BLaER1 (cell line): ENCODE measurements around the gene PITX1.

Experiments
- H3K27ac ChIP-seq: shearing (Covaris generic); formaldehyde crosslinking; 2 replicates; pipeline ENCODE4 v1.8.1; 2022
- H3K27me3 ChIP-seq: shearing (Covaris generic); formaldehyde crosslinking; 2 replicates; pipeline ENCODE4 v1.8.1; 2022
- H3K36me3 ChIP-seq: shearing (Covaris generic); formaldehyde crosslinking; 2 replicates; pipeline ENCODE4 v1.8.1; 2022
- H3K4me1 ChIP-seq: shearing (Covaris generic); formaldehyde crosslinking; 2 replicates; pipeline ENCODE4 v1.8.1; 2022
- H3K4me2 ChIP-seq: shearing (Covaris generic); formaldehyde crosslinking; 2 replicates; pipeline ENCODE4 v1.8.1; 2022
- H3K4me3 ChIP-seq: shearing (Covaris generic); formaldehyde crosslinking; 2 replicates; pipeline ENCODE4 v1.8.1; 2022
- H3K9ac ChIP-seq: shearing (Covaris generic); formaldehyde crosslinking; 2 replicates; pipeline ENCODE4 v1.8.1; 2022
- H3K9me3 ChIP-seq: shearing (Covaris generic); formaldehyde crosslinking; 2 replicates; pipeline ENCODE4 v1.8.1; 2022
- H4K20me1 ChIP-seq: shearing (Covaris generic); formaldehyde crosslinking; 2 replicates; pipeline ENCODE4 v1.8.1; 2022
- Cebpa-rat ChIP-seq: shearing (Covaris generic); IDR thresholded peaks from 2 replicates; pipeline ENCODE4 v1.8.1; 2022

Gene PITX1

DNA sequence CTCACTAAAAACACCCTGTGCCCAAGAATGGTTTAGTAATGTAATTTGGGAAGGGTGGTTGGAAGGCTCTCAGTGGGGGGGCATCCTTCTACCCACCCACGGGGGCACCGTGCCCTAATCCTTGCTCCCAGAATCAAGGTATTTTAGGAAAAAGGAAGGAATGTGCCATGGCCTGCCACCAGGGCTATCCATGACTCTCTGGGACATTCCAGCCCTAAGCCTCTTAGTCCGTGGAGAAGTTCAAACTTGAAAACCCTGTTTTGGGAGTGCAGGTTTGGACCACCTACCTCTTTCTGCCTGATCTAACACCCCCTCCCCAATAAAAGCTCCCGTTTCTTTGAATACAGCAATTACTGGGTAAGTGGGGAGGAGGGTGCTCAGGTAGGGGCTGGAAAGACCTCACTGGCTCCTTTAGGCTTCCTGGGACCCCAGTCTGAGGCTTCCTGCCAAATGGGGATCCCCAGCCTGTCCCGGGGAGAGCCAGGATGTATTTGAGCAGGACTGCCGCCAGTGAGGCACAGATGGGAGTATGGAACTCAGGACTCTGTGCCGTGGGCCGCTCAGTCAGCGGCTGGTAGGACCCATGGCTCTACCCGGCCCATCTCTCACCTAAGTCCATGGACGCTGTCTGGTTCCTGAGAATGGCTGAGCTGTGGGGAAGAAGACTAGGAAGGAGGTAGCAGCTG is 3.6 kb upstream of the PITX1 start:
- Histone ChIP-seq H3K9me3 (peaks cover 43% of the 10 kb centered on the region), H3K4me3 (no peak overlapping the region), H3K27me3 (peaks cover 99% of the 10 kb centered on the region), H3K36me3 (no peaks in the 10 kb centered on the region), H3K4me2 (no peak overlapping the region), H4K20me1 (peaks cover 85% of the 10 kb centered on the region), H3K4me1 (peaks cover 7% of the 10 kb centered on the region; the same call in 1 of the 2 replicates), H3K9ac (no peak overlapping the region), H3K27ac (no peak overlapping the region)
- no peak for TF ChIP-seq Cebpa-rat

DNA sequence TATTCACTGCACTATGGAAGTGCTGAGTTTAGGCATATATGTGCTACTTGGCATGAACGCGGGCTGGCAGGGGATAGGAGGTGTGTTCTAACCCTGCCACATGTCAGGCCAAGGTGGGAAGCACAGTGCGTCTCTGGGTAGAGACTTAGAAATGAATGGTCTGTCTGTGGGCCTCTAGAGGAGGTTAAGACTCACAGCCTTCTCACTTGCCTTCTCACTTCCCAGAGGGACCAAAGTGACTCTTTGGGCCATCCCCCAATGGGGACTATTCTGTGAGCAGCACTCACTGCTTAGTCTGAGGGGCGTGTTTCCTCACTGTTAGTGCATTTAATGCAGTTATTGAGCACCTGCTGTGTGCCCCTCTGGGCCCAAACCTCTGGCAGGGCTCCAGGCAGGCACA is 2.4 kb upstream of the PITX1 start:
- peaks cover 7% of the 10 kb centered on the region; the same call in 1 of the 2 replicates for H3K4me1 ChIP-seq
- H3K4me3 ChIP-seq, result no peak overlapping the region
- peaks cover 92% of the 10 kb centered on the region for H4K20me1 ChIP-seq
- no peaks in the 10 kb centered on the region for H3K36me3 ChIP-seq
- no peak overlapping the region for H3K9ac ChIP-seq
- peaks cover 99% of the 10 kb centered on the region for H3K27me3 ChIP-seq
- no peak for TF ChIP-seq Cebpa-rat
- H3K27ac ChIP-seq, result no peak overlapping the region
- H3K4me2 ChIP-seq, result no peak overlapping the region
- peaks cover 44% of the 10 kb centered on the region for H3K9me3 ChIP-seq

DNA sequence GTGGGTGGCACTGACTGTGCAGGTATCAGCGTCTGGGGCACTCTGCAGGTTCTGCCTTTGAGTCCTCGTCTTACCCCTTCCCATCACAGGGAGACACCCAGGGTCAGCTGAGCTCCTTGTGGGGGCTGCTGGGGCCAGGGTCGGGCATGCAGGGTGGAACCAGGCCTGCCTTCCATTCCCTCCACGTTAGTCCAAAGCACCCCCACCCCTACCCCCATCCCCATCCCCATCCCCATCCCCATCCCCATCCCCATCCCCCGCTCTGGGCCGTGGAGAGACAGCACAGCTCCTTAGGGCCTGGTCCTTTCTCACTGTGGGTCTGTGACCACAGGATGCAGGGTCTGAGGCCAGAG is 1.6 kb upstream of the PITX1 start:
- Histone ChIP-seq H3K9ac (no peak overlapping the region), H3K4me2 (no peak overlapping the region), H3K4me1 (peaks cover 7% of the 10 kb centered on the region; the same call in 1 of the 2 replicates), H3K9me3 (peaks cover 46% of the 10 kb centered on the region), H3K27ac (no peak overlapping the region), H3K27me3 (peaks cover 99% of the 10 kb centered on the region), H4K20me1 (peaks cover 94% of the 10 kb centered on the region), H3K36me3 (no peaks in the 10 kb centered on the region), H3K4me3 (no peak overlapping the region)
- TF ChIP-seq Cebpa-rat, result no peak

DNA sequence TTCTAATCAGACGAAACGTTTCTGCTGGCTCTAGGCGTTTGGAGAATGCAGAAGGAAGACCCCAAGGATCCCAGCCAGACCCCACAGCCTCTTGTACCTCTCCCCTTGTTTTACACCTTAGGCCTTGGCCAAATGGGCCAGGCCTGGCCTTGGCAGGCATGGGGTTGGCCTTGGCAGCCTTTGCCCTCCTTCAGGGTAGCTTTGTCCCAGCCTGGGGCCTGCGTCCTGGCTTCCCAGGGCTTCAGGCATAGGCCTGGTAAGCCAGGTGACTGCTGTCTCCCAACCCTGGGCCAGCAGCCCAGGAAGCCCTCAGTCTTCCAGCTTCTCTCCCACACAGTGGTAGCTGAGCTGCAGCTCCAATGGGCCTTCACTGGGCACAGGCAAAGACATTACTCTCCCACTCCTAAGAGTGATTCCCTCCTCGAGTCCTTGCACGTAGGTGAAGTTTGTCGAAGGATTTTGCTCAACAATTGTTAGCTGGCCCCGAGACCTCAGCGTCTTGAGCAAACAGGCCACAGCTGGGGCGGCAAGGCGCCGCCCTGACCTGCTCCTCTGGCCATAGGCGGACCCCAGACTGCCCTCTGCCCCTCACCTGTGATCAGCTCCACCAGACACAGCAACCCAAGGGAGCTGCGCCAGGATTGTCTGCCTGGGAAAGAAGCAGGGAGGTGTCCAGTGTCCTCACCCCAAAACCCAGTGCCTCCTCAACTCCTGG is 1.1 kb upstream of the PITX1 start:
- no peak for TF ChIP-seq Cebpa-rat
- no peak overlapping the region for H3K4me3 ChIP-seq
- H3K9me3 ChIP-seq, result peaks cover 46% of the 10 kb centered on the region
- H3K27ac ChIP-seq, result no peak overlapping the region
- peaks cover 94% of the 10 kb centered on the region for H4K20me1 ChIP-seq
- H3K36me3 ChIP-seq, result no peaks in the 10 kb centered on the region
- H3K4me2 ChIP-seq, result no peak overlapping the region
- no peak overlapping the region for H3K9ac ChIP-seq
- H3K4me1 ChIP-seq, result peaks cover 7% of the 10 kb centered on the region; the same call in 1 of the 2 replicates
- peaks cover 99% of the 10 kb centered on the region for H3K27me3 ChIP-seq

DNA sequence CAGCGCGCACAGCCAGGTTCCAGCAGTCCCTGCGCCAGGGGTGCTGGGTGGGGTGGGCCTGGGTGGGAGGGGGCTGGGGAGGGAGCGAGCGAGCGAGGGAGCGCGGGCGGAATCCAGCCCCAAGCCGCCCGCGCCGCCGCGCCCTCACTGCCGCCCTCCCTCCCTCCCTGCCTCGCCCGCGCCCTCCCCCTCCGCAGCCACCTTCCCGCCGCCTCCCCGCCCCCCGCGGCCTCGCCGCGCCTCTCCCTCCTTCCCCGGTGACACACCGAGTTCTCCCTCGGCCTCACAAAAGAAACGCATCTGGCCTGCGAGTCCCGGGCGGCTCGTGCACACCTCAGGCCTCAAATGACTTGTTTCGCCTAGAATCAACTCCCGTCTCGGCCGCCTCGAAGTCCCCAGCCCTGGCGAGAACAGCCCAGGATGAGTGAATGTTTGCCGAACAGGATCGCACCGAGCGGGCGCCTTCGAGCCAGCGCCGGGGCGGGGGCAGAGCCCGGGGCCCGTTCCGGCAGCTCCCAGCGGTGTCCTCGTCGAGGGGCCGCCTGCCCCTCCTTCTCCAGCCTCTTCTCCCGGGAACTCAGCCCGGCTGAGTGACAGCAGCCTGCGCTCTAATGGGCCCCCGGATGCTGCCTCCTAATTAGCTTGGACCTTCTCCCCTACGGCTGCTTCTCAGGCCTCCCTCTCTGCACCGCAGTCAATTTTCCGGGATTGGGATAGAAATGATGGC is 371 bp upstream of the PITX1 start:
- Histone ChIP-seq H4K20me1 (peaks cover 87% of the 10 kb centered on the region), H3K4me1 (peaks cover 7% of the 10 kb centered on the region; the same call in 1 of the 2 replicates), H3K27me3 (peaks cover 99% of the 10 kb centered on the region), H3K36me3 (no peaks in the 10 kb centered on the region), H3K4me3 (peak overlapping the region; percentile 59), H3K4me2 (peak overlapping the region; percentile 73), H3K9ac (no peak overlapping the region), H3K27ac (no peak overlapping the region), H3K9me3 (peaks cover 46% of the 10 kb centered on the region)
- TF ChIP-seq Cebpa-rat, result no peak

DNA sequence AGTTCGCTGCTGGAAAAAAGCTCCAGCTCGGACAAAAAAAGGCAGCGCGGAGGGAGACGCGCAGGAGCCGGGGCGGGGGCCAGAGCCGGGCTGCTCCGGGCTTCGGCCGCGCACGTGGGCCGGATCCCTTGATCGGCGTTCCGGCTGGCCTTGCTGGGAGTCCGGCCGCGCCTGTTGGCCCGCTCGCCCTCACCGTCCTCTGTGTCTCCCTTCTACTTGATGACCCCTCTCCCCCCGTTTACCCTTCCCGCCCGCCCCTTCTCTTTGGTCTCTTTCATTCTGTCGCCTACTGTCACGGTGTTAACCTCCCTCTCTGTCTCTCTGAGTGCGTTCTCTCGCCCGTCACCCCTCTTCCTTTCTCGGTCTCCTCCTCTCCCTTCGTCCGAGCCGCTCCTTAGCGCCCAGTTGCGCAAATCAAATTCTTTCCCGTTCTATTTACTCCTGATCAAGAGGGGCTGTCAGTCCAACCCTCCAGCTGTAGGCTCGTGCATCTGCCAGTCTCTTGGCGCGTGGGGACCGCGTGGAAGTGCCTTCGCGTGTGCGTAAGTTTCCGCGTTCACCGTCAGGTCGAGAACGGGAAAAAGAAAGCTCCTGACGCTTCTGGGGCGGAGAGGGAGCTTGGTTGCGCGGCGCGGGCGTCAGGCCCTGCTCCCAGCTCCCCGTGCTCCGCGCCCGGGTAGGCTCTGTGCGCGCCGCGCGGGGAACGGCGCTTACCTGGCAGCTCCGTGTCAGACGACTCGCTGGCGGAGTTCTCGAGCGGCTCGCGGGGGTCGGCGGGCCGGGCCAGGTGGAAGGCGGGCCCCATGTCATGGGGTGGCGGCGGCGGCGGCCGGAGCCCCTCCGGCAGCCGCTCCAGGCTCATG is 798 bp downstream of the PITX1 start:
- Histone ChIP-seq H3K9ac (no peak overlapping the region), H3K4me1 (peaks cover 7% of the 10 kb centered on the region; the same call in 1 of the 2 replicates), H3K27me3 (peaks cover 99% of the 10 kb centered on the region), H3K4me2 (peak overlapping the region; percentile 73), H3K27ac (no peak overlapping the region), H3K36me3 (no peaks in the 10 kb centered on the region), H3K4me3 (peak overlapping the region; percentile 59), H4K20me1 (peaks cover 86% of the 10 kb centered on the region), H3K9me3 (peaks cover 46% of the 10 kb centered on the region)
- TF ChIP-seq Cebpa-rat, result no peak

DNA sequence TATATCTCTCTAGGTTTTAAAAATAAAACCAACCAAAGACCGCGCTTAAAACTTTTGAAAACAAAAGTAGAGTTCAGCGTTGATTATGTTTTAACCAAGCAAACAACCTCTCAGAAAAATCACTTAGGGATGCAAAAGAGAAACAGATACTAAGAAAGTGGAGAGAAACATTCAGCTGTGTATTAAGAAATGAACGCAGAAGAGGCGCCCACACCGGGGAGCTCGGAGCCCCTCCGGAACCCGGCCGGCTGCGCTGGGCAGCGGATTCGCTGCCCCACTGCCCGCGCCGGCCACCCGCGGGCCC is 1.4 kb downstream of the PITX1 start:
- H3K4me2 ChIP-seq, result no peak overlapping the region
- peaks cover 86% of the 10 kb centered on the region for H4K20me1 ChIP-seq
- no peaks in the 10 kb centered on the region for H3K36me3 ChIP-seq
- no peak overlapping the region for H3K27ac ChIP-seq
- peaks cover 7% of the 10 kb centered on the region; the same call in 1 of the 2 replicates for H3K4me1 ChIP-seq
- no peak for TF ChIP-seq Cebpa-rat
- no peak overlapping the region for H3K4me3 ChIP-seq
- peaks cover 46% of the 10 kb centered on the region for H3K9me3 ChIP-seq
- H3K9ac ChIP-seq, result no peak overlapping the region
- H3K27me3 ChIP-seq, result peaks cover 99% of the 10 kb centered on the region

DNA sequence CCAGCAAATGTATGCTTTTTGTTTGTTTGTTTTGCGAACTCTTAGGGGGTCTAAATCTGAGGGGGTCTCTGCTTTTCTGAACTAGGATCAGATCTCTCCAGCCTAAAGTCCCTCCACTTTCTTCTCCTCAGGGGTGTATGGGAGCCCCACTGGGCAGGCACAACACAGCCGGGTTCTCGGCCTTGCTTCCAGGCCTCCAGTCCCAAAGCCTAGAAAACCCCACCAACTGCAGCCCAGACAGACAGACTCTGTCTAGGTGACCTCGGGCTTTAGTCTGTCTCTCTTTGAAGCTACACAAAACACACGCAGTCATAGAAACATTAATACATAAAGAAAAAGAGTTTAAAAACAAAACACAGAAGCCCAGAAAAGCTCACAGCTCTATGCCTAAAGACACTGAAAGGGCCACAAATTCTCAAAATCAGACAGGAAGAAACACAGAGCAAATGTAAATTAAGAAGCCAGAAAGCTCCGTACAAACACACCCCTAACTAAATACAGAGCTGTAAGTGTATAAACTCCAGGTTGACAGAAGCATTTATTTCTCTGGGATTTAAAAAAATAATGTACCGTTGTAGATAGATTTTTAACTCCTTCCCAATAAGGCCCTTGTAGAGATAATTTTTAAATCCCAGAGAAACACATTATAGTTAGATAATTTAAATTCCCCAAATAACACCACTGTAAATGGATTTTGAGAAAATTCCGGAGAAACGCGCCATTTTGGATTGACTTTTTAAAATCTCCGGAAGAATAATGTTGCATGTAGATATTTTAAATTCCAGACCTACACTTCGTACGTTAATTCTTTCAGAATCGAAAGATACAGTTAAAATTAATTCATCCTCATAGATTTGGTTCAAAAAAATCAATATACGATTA is 2.0 kb downstream of the PITX1 start:
- H3K4me3 ChIP-seq, result no peak overlapping the region
- H4K20me1 ChIP-seq, result peaks cover 86% of the 10 kb centered on the region
- H3K27me3 ChIP-seq, result peaks cover 99% of the 10 kb centered on the region
- no peaks in the 10 kb centered on the region for H3K36me3 ChIP-seq
- TF ChIP-seq Cebpa-rat, result no peak
- H3K9me3 ChIP-seq, result peaks cover 44% of the 10 kb centered on the region
- no peak overlapping the region for H3K27ac ChIP-seq
- peaks cover 7% of the 10 kb centered on the region; the same call in 1 of the 2 replicates for H3K4me1 ChIP-seq
- no peak overlapping the region for H3K9ac ChIP-seq
- H3K4me2 ChIP-seq, result no peak overlapping the region
